HL-60 (cell line): ENCODE data around the gene IL1RN.
A peak's percentile ranks its signal among the peaks of the same experiment; 100 is the strongest.

Experiments used
- DNase-seq, 2 experiments: peaks; one replicate each; pipeline ENCODE4 v3.0.0-alpha.2; 2010 to 2020; ENCODE audit warnings: low read depth in 1 of 2, low spot score in 1 of 2
- H3K27ac ChIP-seq: fragments of 250-450 bp; sonication (Bioruptor Pico); replicated peaks from 2 replicates; pipeline ENCODE4 v1.5.1; 2020; ENCODE audit warnings: mild to moderate bottlenecking, moderate library complexity
- H3K27me3 ChIP-seq: fragments of 250-450 bp; sonication (Bioruptor Pico); 2 replicates; pipeline ENCODE4 v1.5.1; 2021; ENCODE audit warnings: mild to moderate bottlenecking, moderate library complexity; ENCODE audit not compliant: insufficient read depth, poor library complexity, severe bottlenecking
- H3K4me3 ChIP-seq: replicated peaks from 2 replicates; pipeline ENCODE4 v1.5.1; 2011; ENCODE audit warnings: mild to moderate bottlenecking, control low read depth, low read length; ENCODE audit not compliant: insufficient read depth
- GABPA ChIP-seq: IDR thresholded peaks from 2 replicates; pipeline ENCODE4 v1.6.1; 2012; ENCODE audit warnings: low read depth
- POLR2AphosphoS5 ChIP-seq: IDR thresholded peaks from 2 replicates; pipeline ENCODE4 v1.6.1; 2012; ENCODE audit warnings: low read depth
- SPI1 ChIP-seq: IDR thresholded peaks from 2 replicates; pipeline ENCODE4 v1.6.1; 2012; ENCODE audit warnings: low read depth, mild to moderate bottlenecking, borderline replicate concordance
- TF ChIP-seq, protein P1 (sequence below): IDR thresholded peaks from 2 replicates; pipeline ENCODE4 v1.6.1; 2012; ENCODE audit warnings: low read depth; ENCODE audit not compliant: insufficient replicate concordance
- TF ChIP-seq, protein P2 (sequence below): IDR thresholded peaks from one replicate; pipeline ENCODE4 v1.5.1; 2011; ENCODE audit warnings: low read length, control low read depth, inconsistent platforms; ENCODE audit not compliant: insufficient read depth

IL1RN gene

DNA sequence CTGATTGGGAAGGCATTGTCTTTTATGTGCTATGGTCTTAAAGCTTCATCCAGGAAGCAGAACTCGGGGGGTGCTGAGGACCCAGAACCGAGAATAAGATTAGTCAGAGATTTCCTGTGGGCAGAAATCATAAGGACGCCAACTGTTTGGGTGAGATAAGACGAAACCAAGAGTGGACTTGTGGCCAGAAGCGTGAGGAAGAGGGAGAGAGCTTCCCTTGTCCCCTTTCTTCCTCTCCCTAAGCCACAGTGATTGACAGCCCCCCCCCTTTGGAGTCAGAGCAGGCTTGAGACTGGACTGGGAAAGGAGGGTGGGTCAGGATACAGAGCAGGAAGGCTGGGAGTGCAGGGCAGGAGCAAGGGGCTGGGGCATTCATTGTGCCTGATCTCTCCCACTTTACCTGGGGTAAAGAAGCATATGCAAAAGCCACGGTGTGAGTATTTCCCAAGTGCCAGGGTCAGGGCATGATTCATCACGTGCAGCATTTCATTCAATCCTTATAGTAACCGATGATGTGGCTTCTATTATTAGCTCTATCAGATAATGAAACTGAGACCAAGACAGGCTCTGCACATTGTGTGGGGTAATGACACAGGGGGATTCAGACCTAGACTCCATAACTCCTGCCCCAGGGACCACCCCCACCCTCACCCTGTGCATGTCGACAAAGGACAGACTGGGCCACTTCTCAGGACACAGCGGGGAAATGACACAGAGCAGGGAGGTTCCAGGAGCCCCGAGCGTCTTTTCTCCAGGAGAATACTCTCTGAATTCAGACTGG, 3.0 kb upstream of the IL1RN start:
- peak in 1 of 2 experiments; percentile 58 for DNase-seq
- Histone ChIP-seq H3K27ac (no peak overlapping the region), H3K27me3 (no peaks in the 10 kb centered on the region), H3K4me3 (no peak overlapping the region)
- TF ChIP-seq, protein P1, sequence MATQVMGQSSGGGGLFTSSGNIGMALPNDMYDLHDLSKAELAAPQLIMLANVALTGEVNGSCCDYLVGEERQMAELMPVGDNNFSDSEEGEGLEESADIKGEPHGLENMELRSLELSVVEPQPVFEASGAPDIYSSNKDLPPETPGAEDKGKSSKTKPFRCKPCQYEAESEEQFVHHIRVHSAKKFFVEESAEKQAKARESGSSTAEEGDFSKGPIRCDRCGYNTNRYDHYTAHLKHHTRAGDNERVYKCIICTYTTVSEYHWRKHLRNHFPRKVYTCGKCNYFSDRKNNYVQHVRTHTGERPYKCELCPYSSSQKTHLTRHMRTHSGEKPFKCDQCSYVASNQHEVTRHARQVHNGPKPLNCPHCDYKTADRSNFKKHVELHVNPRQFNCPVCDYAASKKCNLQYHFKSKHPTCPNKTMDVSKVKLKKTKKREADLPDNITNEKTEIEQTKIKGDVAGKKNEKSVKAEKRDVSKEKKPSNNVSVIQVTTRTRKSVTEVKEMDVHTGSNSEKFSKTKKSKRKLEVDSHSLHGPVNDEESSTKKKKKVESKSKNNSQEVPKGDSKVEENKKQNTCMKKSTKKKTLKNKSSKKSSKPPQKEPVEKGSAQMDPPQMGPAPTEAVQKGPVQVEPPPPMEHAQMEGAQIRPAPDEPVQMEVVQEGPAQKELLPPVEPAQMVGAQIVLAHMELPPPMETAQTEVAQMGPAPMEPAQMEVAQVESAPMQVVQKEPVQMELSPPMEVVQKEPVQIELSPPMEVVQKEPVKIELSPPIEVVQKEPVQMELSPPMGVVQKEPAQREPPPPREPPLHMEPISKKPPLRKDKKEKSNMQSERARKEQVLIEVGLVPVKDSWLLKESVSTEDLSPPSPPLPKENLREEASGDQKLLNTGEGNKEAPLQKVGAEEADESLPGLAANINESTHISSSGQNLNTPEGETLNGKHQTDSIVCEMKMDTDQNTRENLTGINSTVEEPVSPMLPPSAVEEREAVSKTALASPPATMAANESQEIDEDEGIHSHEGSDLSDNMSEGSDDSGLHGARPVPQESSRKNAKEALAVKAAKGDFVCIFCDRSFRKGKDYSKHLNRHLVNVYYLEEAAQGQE, result no peak
- TF ChIP-seq POLR2AphosphoS5 (no peak), GABPA (no peak), SPI1 (no peak)
- TF ChIP-seq, protein P2, sequence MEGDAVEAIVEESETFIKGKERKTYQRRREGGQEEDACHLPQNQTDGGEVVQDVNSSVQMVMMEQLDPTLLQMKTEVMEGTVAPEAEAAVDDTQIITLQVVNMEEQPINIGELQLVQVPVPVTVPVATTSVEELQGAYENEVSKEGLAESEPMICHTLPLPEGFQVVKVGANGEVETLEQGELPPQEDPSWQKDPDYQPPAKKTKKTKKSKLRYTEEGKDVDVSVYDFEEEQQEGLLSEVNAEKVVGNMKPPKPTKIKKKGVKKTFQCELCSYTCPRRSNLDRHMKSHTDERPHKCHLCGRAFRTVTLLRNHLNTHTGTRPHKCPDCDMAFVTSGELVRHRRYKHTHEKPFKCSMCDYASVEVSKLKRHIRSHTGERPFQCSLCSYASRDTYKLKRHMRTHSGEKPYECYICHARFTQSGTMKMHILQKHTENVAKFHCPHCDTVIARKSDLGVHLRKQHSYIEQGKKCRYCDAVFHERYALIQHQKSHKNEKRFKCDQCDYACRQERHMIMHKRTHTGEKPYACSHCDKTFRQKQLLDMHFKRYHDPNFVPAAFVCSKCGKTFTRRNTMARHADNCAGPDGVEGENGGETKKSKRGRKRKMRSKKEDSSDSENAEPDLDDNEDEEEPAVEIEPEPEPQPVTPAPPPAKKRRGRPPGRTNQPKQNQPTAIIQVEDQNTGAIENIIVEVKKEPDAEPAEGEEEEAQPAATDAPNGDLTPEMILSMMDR, result no peak

DNA sequence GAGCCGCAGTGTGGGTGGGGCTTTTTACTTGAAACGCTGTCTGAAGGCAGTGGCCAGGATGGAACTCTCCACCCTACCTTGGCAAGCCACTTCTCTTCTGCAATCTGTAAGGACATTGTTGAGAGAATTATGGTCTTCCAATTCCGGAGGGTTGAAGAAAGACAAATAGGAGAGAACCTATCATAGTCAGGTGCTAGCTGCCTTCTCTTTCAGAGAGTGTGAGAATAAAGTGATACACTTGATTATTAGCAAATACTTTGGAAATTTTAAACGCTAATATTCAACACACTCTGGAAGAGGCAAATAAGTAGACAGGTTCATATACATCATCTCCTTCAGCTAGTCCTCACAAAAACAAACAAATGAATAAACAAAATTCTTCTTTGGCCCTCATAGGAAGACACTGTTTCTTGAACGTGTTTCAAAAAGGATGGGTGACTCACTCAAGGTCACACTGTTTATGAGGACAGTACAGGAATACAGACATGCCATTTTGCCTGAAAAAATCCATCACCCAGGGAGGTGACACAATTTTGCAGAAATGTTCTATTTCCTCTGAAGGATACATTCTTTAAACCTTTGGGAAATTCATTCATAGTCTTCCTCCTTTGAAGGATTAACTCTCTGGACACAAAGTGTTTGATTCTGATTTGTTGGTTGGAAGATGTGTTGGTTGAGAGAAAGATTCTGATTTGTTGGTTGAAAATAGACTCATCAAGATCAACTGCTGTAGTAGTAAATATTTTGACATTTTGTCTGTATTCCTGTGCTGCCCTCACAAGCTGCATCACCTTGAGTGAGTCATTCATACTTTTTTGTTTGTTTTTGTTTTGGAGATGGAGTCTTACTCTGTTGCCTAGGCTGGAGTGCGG, 2.2 kb upstream of the IL1RN start:
- TF ChIP-seq, protein P2, result no peak
- TF ChIP-seq SPI1, result no peak
- TF ChIP-seq, protein P1, result no peak
- no peak for TF ChIP-seq POLR2AphosphoS5
- TF ChIP-seq GABPA, result no peak
- no peak for DNase-seq
- H3K4me3 ChIP-seq, result no peak overlapping the region
- no peak overlapping the region for H3K27ac ChIP-seq
- no peaks in the 10 kb centered on the region for H3K27me3 ChIP-seq

GRCh38 chr2:113127646-113128570, 510 bp downstream of the IL1RN start:
- Histone ChIP-seq H3K27ac (peak overlapping the region; percentile 59), H3K4me3 (peak overlapping the region; percentile 42), H3K27me3 (no peaks in the 10 kb centered on the region)
- no peak for DNase-seq
- no peak for TF ChIP-seq GABPA
- TF ChIP-seq, protein P2, result no peak
- no peak for TF ChIP-seq SPI1
- TF ChIP-seq POLR2AphosphoS5, result no peak; the same call in 1 of the 2 replicates
- TF ChIP-seq, protein P1, result no peak
